Retinal pigment epithelial cell (primary cell): ENCODE data around the gene SLC9A4.

ENCODE experiments used
- DNase-seq: peaks from one replicate; pipeline ENCODE4 v3.0.0-alpha.2; 2010; ENCODE audit warnings: low read depth
- H3K4me3 ChIP-seq: 2 replicates; pipeline ENCODE4 v1.5.1; 2011; ENCODE audit warnings: mild to moderate bottlenecking, low read length, control low read depth, moderate library complexity
- CTCF ChIP-seq: conservative IDR thresholded peaks from 2 replicates; pipeline ENCODE4 v1.5.1; 2011; ENCODE audit warnings: low read depth, low read length, control low read depth, inconsistent platforms

SLC9A4 gene

GRCh38 chr2:102509749-102510148 lies 36.7 kb downstream of the SLC9A4 start:
- TF ChIP-seq CTCF: no peak
- DNase-seq: no peak
- no peak overlapping the region for H3K4me3 ChIP-seq

GRCh38 chr2:102510791-102511575 lies 38.0 kb downstream of the SLC9A4 start:
- no peak overlapping the region for H3K4me3 ChIP-seq
- no peak for TF ChIP-seq CTCF
- DNase-seq: no peak

GRCh38 chr2:102512161-102512560 lies 39.1 kb downstream of the SLC9A4 start:
- H3K4me3 ChIP-seq: no peak overlapping the region
- no peak for TF ChIP-seq CTCF
- DNase-seq: no peak

GRCh38 chr2:102513355-102513939 lies 40.4 kb downstream of the SLC9A4 start:
- no peak for DNase-seq
- no peak overlapping the region for H3K4me3 ChIP-seq
- no peak for TF ChIP-seq CTCF

GRCh38 chr2:102514061-102514785 lies 41.2 kb downstream of the SLC9A4 start:
- TF ChIP-seq CTCF: no peak
- peak; percentile 91 for DNase-seq
- H3K4me3 ChIP-seq: no peak overlapping the region

GRCh38 chr2:102515851-102516250 lies 42.8 kb downstream of the SLC9A4 start:
- no peak for TF ChIP-seq CTCF
- H3K4me3 ChIP-seq: no peak overlapping the region
- DNase-seq: no peak
